GM12873 (cell line): Measurements from ENCODE around the gene ALK.

ENCODE experiments used
- CTCF ChIP-seq: IDR thresholded peaks from 2 replicates; pipeline ENCODE4 v1.5.1; 2012; ENCODE audit warnings: low read depth, mild to moderate bottlenecking, moderate library complexity, low read length, control low read depth; ENCODE audit not compliant: insufficient read depth; ENCODE audit errors: missing control alignments

Gene ALK

DNA sequence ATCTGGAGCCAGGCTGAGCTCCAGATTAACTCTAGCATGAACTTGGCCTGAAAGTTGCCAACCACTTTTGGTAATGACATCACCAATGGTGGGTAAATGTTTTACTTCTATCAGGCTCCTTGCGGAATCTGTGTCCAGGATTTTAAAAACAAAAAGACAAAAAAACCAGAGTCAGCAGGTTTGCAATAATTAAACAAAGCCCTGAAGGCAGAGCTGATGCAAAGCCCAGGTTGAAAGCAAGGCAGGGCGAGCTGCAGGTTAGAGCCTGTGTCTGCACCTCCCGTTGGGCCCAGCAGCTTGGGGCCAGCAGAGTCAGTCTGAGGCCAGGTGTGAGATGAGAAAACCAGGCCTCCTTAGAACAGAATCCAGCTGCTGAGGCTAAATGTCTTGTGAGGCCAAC is 29.1 kb upstream of the ALK start:
- TF ChIP-seq CTCF = no peak

- TF ChIP-seq CTCF = no peak
These were observed 27.7 kb upstream of the ALK start for GRCh38 chr2:29949042-29949441.

DNA sequence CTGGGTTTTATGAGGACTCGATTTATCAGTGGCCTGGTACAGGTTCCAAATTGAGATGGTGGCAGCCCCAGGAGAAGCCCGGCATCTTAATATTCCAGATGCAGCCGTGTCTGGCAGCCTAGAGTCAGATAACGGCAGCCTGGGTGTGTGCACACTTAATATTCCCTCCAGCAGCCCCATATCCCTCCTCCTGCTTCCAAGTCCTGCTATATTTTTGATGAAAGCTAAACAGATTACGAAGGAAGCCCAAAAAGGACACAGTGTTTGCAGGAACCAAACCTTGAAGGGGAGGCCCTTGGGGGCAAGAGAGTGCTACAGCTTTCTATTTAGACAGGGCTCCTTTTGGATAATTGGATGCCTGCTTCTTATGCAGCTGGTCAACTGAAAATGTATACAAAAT is 25.1 kb upstream of the ALK start:
- no peak for TF ChIP-seq CTCF

- no peak for TF ChIP-seq CTCF
These were observed 21.3 kb upstream of the ALK start for GRCh38 chr2:29942711-29943110.

DNA sequence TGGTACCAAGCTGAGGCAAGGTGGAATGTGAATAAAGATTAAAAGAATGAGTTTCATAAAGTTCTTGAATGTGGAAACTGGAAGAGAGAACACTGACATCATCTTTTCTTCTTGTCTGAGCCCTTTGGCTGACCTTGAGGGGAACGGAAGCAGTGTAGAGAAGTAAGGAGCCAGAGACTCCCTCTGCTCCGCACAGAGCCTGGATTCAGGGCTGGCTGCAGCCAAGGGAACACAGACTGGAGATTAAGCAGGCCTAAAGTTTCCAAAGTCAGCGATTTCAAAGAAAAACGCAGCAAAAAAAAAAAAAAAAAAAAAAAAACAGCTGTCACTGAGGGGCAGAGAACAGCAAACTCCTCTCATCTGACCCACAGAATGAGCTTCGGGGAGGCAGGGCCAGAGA is 19.3 kb upstream of the ALK start:
- TF ChIP-seq CTCF = no peak

GRCh38 chr2:29936020-29936419 is 14.6 kb upstream of the ALK start:
- no peak for TF ChIP-seq CTCF

DNA sequence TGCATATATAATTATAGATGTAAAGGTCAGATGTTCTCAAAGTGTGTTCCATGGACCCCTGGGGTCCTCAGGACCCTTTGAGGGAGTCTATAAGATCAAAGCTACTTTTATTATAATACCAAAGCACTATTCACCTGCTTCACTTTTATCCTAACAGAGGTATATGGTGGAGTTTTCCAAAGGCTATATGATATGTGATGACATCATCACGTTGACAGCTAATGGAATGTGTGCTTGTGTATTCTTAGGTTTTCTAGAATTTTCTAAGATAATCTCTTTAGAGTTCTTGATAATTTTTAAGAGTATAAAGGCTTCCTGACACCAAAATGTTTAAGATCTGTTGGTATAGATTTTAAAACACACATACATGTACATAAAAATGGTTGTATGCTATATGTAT is 10.4 kb upstream of the ALK start:
- TF ChIP-seq CTCF = no peak
